DND-41 (cell line): ENCODE results near the gene SUN1.

Experiments
- ATAC-seq: fragments of 200-7000 bp; cut with Tn5 transposase; 3 replicates; pipeline ENCODE4 v1.9.1; 2021; ENCODE audit warnings: low read depth; ENCODE audit not compliant: insufficient read depth
- DNase-seq: peaks from one replicate; pipeline ENCODE4 v3.0.0-alpha.2; 2020
- H2AFZ ChIP-seq: 2 replicates; pipeline ENCODE4 v1.6.0; 2012; ENCODE audit warnings: low read depth, low read length
- H3K27ac ChIP-seq: 2 replicates; pipeline ENCODE4 v1.5.1; 2012; ENCODE audit warnings: low read length, inconsistent platforms
- H3K27me3 ChIP-seq: fragments of 200-600 bp; sonication (generic); 2 replicates; pipeline ENCODE4 v1.6.0; 2012; ENCODE audit warnings: low read length, mild to moderate bottlenecking, inconsistent platforms; ENCODE audit not compliant: insufficient read depth, poor library complexity
- H3K36me3 ChIP-seq: 2 replicates; pipeline ENCODE4 v1.5.1; 2012; ENCODE audit warnings: low read length, inconsistent platforms; ENCODE audit not compliant: insufficient read depth
- H3K4me1 ChIP-seq: 2 replicates; pipeline ENCODE4 v1.5.1; 2012; ENCODE audit warnings: mild to moderate bottlenecking, low read length; ENCODE audit not compliant: insufficient read depth
- H3K4me2 ChIP-seq: 2 replicates; pipeline ENCODE4 v1.6.0; 2012; ENCODE audit warnings: mild to moderate bottlenecking, moderate library complexity, low read length, inconsistent platforms; ENCODE audit not compliant: insufficient read depth
- H3K4me3 ChIP-seq, 2 experiments: fragments of 200-600 bp in 1 of 2; shearing (Covaris generic) in 1 of 2; 2 replicates each; pipeline ENCODE4 v1.5.1; 2012 to 2016; ENCODE audit warnings: inconsistent platforms in 2 of 2, low read length in 2 of 2, mild to moderate bottlenecking in 2 of 2, low read depth in 1 of 2, moderate library complexity in 1 of 2
- H3K79me2 ChIP-seq: 2 replicates; pipeline ENCODE4 v1.6.0; 2012; ENCODE audit warnings: low read length, inconsistent platforms; ENCODE audit not compliant: insufficient read depth
- H3K9ac ChIP-seq: 2 replicates; pipeline ENCODE4 v1.6.0; 2012; ENCODE audit warnings: low read depth, mild to moderate bottlenecking, inconsistent platforms, low read length, moderate library complexity
- H3K9me3 ChIP-seq: 2 replicates; pipeline ENCODE4 v1.5.1; 2012; ENCODE audit warnings: low read length, moderate library complexity, mild to moderate bottlenecking, inconsistent platforms; ENCODE audit not compliant: insufficient read depth, severe bottlenecking
- H4K20me1 ChIP-seq: 2 replicates; pipeline ENCODE4 v1.6.0; 2012; ENCODE audit warnings: low read length; ENCODE audit not compliant: insufficient read depth
- CTCF ChIP-seq: IDR thresholded peaks from 2 replicates; pipeline ENCODE4 v1.5.1; 2012; ENCODE audit warnings: borderline replicate concordance, low read length, moderate library complexity, mild to moderate bottlenecking; ENCODE audit not compliant: poor library complexity, severe bottlenecking; ENCODE audit errors: extremely low read depth
- EZH2 ChIP-seq: IDR thresholded peaks from 3 replicates; pipeline ENCODE4 v1.6.1; 2012; ENCODE audit warnings: borderline replicate concordance, low read depth, mild to moderate bottlenecking, moderate library complexity, low read length, inconsistent platforms; ENCODE audit not compliant: severe bottlenecking

SUN1 gene

GRCh38 chr7:919924-920341, 87.7 kb downstream of the SUN1 start:
- H3K4me3 ChIP-seq: no peak overlapping the region
- H2AFZ ChIP-seq: no peak overlapping the region
- no peaks in the 10 kb centered on the region for H3K79me2 ChIP-seq
- no peaks in the 10 kb centered on the region for H3K9me3 ChIP-seq
- H3K36me3 ChIP-seq: no peaks in the 10 kb centered on the region
- ATAC-seq: no peak
- DNase-seq: no peak
- no peak overlapping the region for H3K4me2 ChIP-seq
- peaks cover 20% of the 10 kb centered on the region for H3K4me1 ChIP-seq
- no peak overlapping the region for H3K27ac ChIP-seq
- H3K27me3 ChIP-seq: no peaks in the 10 kb centered on the region
- H4K20me1 ChIP-seq: no peaks in the 10 kb centered on the region; the same call in 1 of the 2 replicates
- TF ChIP-seq EZH2 (no peak), CTCF (no peak)
- no peak overlapping the region for H3K9ac ChIP-seq

GRCh38 chr7:920351-921070, 88.2 kb downstream of the SUN1 start:
- no peak for ATAC-seq
- H3K9me3 ChIP-seq: no peaks in the 10 kb centered on the region

GRCh38 chr7:921071-921461, 88.8 kb downstream of the SUN1 start:
- H4K20me1 ChIP-seq: no peaks in the 10 kb centered on the region; the same call in 1 of the 2 replicates
- ATAC-seq (no peak), DNase-seq (no peak)
- peaks cover 20% of the 10 kb centered on the region for H3K4me1 ChIP-seq
- no peaks in the 10 kb centered on the region for H3K27me3 ChIP-seq
- no peaks in the 10 kb centered on the region for H3K9me3 ChIP-seq
- H3K4me2 ChIP-seq: no peak overlapping the region
- no peak overlapping the region for H2AFZ ChIP-seq
- no peak overlapping the region for H3K9ac ChIP-seq
- no peaks in the 10 kb centered on the region for H3K79me2 ChIP-seq
- H3K27ac ChIP-seq: no peak overlapping the region
- TF ChIP-seq EZH2 (no peak), CTCF (no peak)
- no peak overlapping the region for H3K4me3 ChIP-seq
- no peaks in the 10 kb centered on the region for H3K36me3 ChIP-seq

More at GRCh38 chr7:920351-921070, 88.2 kb downstream of the SUN1 start:
- H4K20me1 ChIP-seq: no peaks in the 10 kb centered on the region; the same call in 1 of the 2 replicates
- no peak overlapping the region for H3K27ac ChIP-seq
- H3K9ac ChIP-seq: no peak overlapping the region
- no peak overlapping the region for H3K4me2 ChIP-seq
- no peak overlapping the region for H3K4me3 ChIP-seq
- TF ChIP-seq EZH2: no peak
- no peak for TF ChIP-seq CTCF
- no peak overlapping the region for H2AFZ ChIP-seq
- peaks cover 20% of the 10 kb centered on the region for H3K4me1 ChIP-seq
- no peaks in the 10 kb centered on the region for H3K79me2 ChIP-seq
- H3K27me3 ChIP-seq: no peaks in the 10 kb centered on the region
- no peaks in the 10 kb centered on the region for H3K36me3 ChIP-seq
- no peak for DNase-seq
